HepG2 (cell line): ENCODE data around the gene NR3C2. TPM values are rescaled to one million over a fixed set of nuclear protein-coding genes. Genes with fewer than 3 reads are reported as not detected.

Experiments
- ATAC-seq: fragments of 200-7000 bp; cut with Tn5 transposase; 3 replicates; pipeline ENCODE4 v1.9.1; 2020; ENCODE audit warnings: mild to moderate bottlenecking, moderate library complexity
- BruUV-seq: library from RNA; stranded (reverse); fragments of 400-500 nt; replicated peaks from 2 replicates; lab custom pipeline; 2021; lab: Mats Ljungman, UMichigan
- CTCF ChIA-PET: fragments of 300-600 bp; formaldehyde crosslinking; extraction: SDS; loops from one replicate; lab custom pipeline; 2021; ENCODE audit warnings: low total read pairs, inconsistent platforms, low intra/inter-chr PET ratio; lab: Yijun Ruan, JAX
- POLR2A ChIA-PET: fragments of 350-600 bp; sonication (Branson Sonifier 250); formaldehyde crosslinking; loops from one replicate; lab custom pipeline; 2020; ENCODE audit warnings: antibody characterized with exemption, inconsistent platforms; lab: Yijun Ruan, JAX
- DNase-seq: peaks from one replicate; pipeline ENCODE4 v3.0.0-alpha.2; 2015; ENCODE audit warnings: low spot score
- FAIRE-seq: peaks from 3 replicates; lab custom pipeline; 2011; peaks lifted over from hg19 to GRCh38; lab: Jason Lieb, UNC
- H2AFZ ChIP-seq: one replicate; pipeline ENCODE4 v1.6.1; 2011; ENCODE audit warnings: low read length, inconsistent platforms
- H3K27ac ChIP-seq: fragments of 300-600 bp; 3 replicates; pipeline ENCODE4 v1.8.0; 2011; ENCODE audit warnings: mixed run types, mild to moderate bottlenecking, mixed read lengths, low read length, inconsistent platforms; ENCODE audit not compliant: insufficient read depth; ENCODE audit errors: extremely low read length
- H3K27me3 ChIP-seq, 2 experiments: fragments of 200-600 bp in 1 of 2; 2 replicates in 1 of 2; 3 replicates in 1 of 2; pipeline versions ENCODE4 v1.6.0 to v1.8.0; 2011; ENCODE audit warnings: low read length in 2 of 2, mild to moderate bottlenecking in 2 of 2, moderate library complexity in 2 of 2, inconsistent platforms in 1 of 2; ENCODE audit not compliant: insufficient read depth in 2 of 2, control insufficient read depth in 1 of 2
- H3K36me3 ChIP-seq, 2 experiments: fragments of 200-600 bp in 1 of 2; replicated peaks in 1 of 2; 2 replicates in 1 of 2; 3 replicates in 1 of 2; pipeline versions ENCODE4 v1.5.1 to v1.8.0; 2011; ENCODE audit warnings: low read length in 2 of 2, inconsistent platforms in 1 of 2; ENCODE audit not compliant: insufficient read depth in 2 of 2, control insufficient read depth in 1 of 2
- H3K4me1 ChIP-seq: 2 replicates; pipeline ENCODE4 v1.5.1; 2012; ENCODE audit warnings: low read length, inconsistent platforms; ENCODE audit not compliant: insufficient read depth
- H3K4me2 ChIP-seq: 2 replicates; pipeline ENCODE4 v1.6.0; 2011; ENCODE audit warnings: low read depth, low read length, inconsistent platforms
- H3K4me3 ChIP-seq, 3 experiments: fragments of 200-600 bp in 1 of 3; sonication (generic), shearing (Covaris generic) in 1 of 3; replicated peaks in 1 of 3; 2 replicates each; pipeline ENCODE4 v1.5.1; 2011 to 2016; ENCODE audit warnings: low read length in 3 of 3, inconsistent platforms in 2 of 3, low read depth in 2 of 3, mild to moderate bottlenecking in 2 of 3, control low read depth in 1 of 3, mixed read lengths in 1 of 3; ENCODE audit not compliant: insufficient read depth in 1 of 3
- H3K79me2 ChIP-seq: one replicate; pipeline ENCODE4 v1.6.1; 2011; ENCODE audit warnings: low read length, inconsistent platforms; ENCODE audit not compliant: insufficient read depth
- H3K9ac ChIP-seq: 2 replicates; pipeline ENCODE4 v1.6.0; 2011; ENCODE audit warnings: mild to moderate bottlenecking, low read depth, low read length, inconsistent platforms; ENCODE audit not compliant: insufficient read depth
- H3K9me3 ChIP-seq: 2 replicates; pipeline ENCODE4 v1.5.1; 2012; ENCODE audit warnings: mild to moderate bottlenecking, low read length
- H4K20me1 ChIP-seq: 2 replicates; pipeline ENCODE4 v1.6.0; 2011; ENCODE audit warnings: inconsistent platforms, mild to moderate bottlenecking, low read length, moderate library complexity; ENCODE audit not compliant: insufficient read depth
- CENPT ChIP-seq: sonication (generic); formaldehyde crosslinking; IDR thresholded peaks from 2 replicates; pipeline ENCODE4 v1.8.0; 2022; ENCODE audit warnings: low read depth, mild to moderate bottlenecking, moderate library complexity, missing genetic modification reagents
- ETV6 ChIP-seq: sonication (generic); formaldehyde crosslinking; conservative IDR thresholded peaks from 2 replicates; pipeline ENCODE4 v1.4.0; 2020; ENCODE audit warnings: missing genetic modification reagents
- NAIF1 ChIP-seq: sonication (generic); formaldehyde crosslinking; IDR thresholded peaks from 2 replicates; pipeline ENCODE4 v1.5.0; 2020; ENCODE audit warnings: mild to moderate bottlenecking, missing genetic modification reagents, borderline replicate concordance
- RFXAP ChIP-seq: sonication (generic); formaldehyde crosslinking; IDR thresholded peaks from 2 replicates; pipeline ENCODE4 v1.4.0; 2020; ENCODE audit warnings: missing genetic modification reagents, borderline replicate concordance
- TBX2 ChIP-seq: sonication (generic); formaldehyde crosslinking; IDR thresholded peaks from 2 replicates; pipeline ENCODE4 v1.5.0; 2020; ENCODE audit warnings: missing genetic modification reagents, mild to moderate bottlenecking, borderline replicate concordance
- TMF1 ChIP-seq: sonication (generic); formaldehyde crosslinking; IDR thresholded peaks from 2 replicates; pipeline ENCODE4 v1.8.1; 2022; ENCODE audit warnings: low read depth, missing genetic modification reagents
- ZFP37 ChIP-seq: sonication (generic); formaldehyde crosslinking; IDR thresholded peaks from 2 replicates; pipeline ENCODE4 v1.4.0; 2020; ENCODE audit warnings: missing genetic modification reagents, borderline replicate concordance
- ZNF10 ChIP-seq: sonication (generic); formaldehyde crosslinking; IDR thresholded peaks from 2 replicates; pipeline ENCODE4 v1.4.0; 2020; ENCODE audit warnings: mild to moderate bottlenecking, low read depth, missing genetic modification reagents, borderline replicate concordance
- ZNF121 ChIP-seq: sonication (generic); formaldehyde crosslinking; IDR thresholded peaks from 2 replicates; pipeline ENCODE4 v1.5.0; 2020; ENCODE audit warnings: mild to moderate bottlenecking, missing genetic modification reagents
- ZNF17 ChIP-seq: sonication (generic); formaldehyde crosslinking; IDR thresholded peaks from 2 replicates; pipeline ENCODE4 v1.5.0; 2020; ENCODE audit warnings: mild to moderate bottlenecking, missing genetic modification reagents
- ZNF644 ChIP-seq: IDR thresholded peaks from 2 replicates; pipeline ENCODE4 v1.6.1; 2016; ENCODE audit warnings: low read depth
- WGBS: methylation state at CpG from one replicate; pipeline ENCODE4 v1.1.6; 2017; ENCODE audit warnings: low lambda C conversion rate; 5-methylcytosine and 5-hydroxymethylcytosine counted together
- in situ Hi-C: cut with HindIII; loops from 2 replicates; pipeline ENCODE4 v1.10.0; 2017; ENCODE audit warnings: low pct_unique_long_range_greater_than_20kb; ENCODE audit not compliant: extremely low pct_ligation_motif_present
- intact Hi-C: fragments of 100-400 bp; cut with micrococcal nuclease; formaldehyde crosslinking; loops from one replicate; pipeline ENCODE4 v1.10.0; 2022; ENCODE audit not compliant: unreplicated experiment
- polyA plus RNA-seq, 8 experiments: library from polyadenylated mRNA; depleted of rRNA in 3 of 8; stranded (reverse) in 7 of 8; unstranded in 1 of 8; fragments of >200 nt; fragmentation: Illumina TruSeq in 4 of 8; extraction: Trizol in 4 of 8; gene quantifications; 2 replicates each; pipeline versions ENCODE4 v1.2.1 to v1.2.3, GENCODE V29; 2011 to 2016; ENCODE audit warnings: low read depth in 4 of 8, missing spikeins in 1 of 8, mixed read lengths in 1 of 8; ENCODE audit not compliant: insufficient read depth in 1 of 8
- total RNA-seq, 5 experiments: library from RNA; depleted of rRNA; stranded (reverse); fragments of >200 nt; fragmentation: Illumina TruSeq; extraction: Trizol; gene quantifications; 2 replicates each; pipeline ENCODE4 v1.2.3, GENCODE V29; 2016; ENCODE audit warnings: low read depth in 1 of 5
- TF ChIP-seq, protein P1 (sequence below): sonication (generic); formaldehyde crosslinking; IDR thresholded peaks from 2 replicates; pipeline ENCODE4 v1.4.0; 2020; ENCODE audit warnings: mild to moderate bottlenecking, low read depth, missing genetic modification reagents
- TF ChIP-seq, protein P2 (sequence below): sonication (generic); formaldehyde crosslinking; IDR thresholded peaks from 2 replicates; pipeline ENCODE4 v1.4.0; 2020; ENCODE audit warnings: missing genetic modification reagents
- TF ChIP-seq, protein P3 (sequence below): fragments of 450-650 bp; IDR thresholded peaks from 2 replicates; pipeline ENCODE4 v1.6.1; 2016
- TF ChIP-seq, protein P4 (sequence below): IDR thresholded peaks from 2 replicates; pipeline ENCODE4 v1.6.1; 2012; ENCODE audit warnings: inconsistent platforms

NR3C2 gene
- total and polyA plus RNA-seq, 2 of the 13 experiments (the other 11 are each of a cell fraction or from before 2014, with no cell fraction given), result 0.26 to 0.46 TPM

DNA sequence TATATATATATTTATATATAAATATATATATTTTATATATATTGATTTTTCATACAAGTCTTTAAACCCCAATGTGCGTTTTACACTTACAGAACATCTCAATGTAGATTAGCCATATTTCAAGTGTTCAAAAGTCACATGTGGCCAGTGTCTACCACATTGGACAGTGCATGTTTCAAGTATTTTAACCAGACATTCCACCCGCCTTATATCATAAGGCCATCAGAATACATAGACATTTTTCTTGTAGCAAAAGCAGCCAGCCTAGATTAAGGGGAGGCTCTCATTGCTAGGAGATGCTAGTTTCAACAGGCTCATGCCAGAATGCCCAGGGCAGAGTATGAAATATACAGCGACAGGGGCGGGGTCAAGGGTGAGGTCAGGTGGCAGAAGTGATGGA is 202.0 kb downstream of the NR3C2 start:
- BruUV-seq, result no TSS peak
- no peaks in the 10 kb centered on the region for H3K36me3 ChIP-seq
- DNase-seq (no peak), FAIRE-seq (no peak), ATAC-seq (no peak)
- H3K9ac ChIP-seq, result no peak overlapping the region
- intact Hi-C loops, result no loop called here
- in situ Hi-C loops, result no loop called here
- POLR2A ChIA-PET, result no interaction called here
- no peaks in the 10 kb centered on the region for H3K9me3 ChIP-seq
- H4K20me1 ChIP-seq, result no peaks in the 10 kb centered on the region
- H3K4me1 ChIP-seq, result no peaks in the 10 kb centered on the region
- no peak overlapping the region for H3K4me2 ChIP-seq
- TF ChIP-seq, protein P1, sequence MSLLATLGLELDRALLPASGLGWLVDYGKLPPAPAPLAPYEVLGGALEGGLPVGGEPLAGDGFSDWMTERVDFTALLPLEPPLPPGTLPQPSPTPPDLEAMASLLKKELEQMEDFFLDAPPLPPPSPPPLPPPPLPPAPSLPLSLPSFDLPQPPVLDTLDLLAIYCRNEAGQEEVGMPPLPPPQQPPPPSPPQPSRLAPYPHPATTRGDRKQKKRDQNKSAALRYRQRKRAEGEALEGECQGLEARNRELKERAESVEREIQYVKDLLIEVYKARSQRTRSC (CRISPR knock-in tag), result no peak
- TF ChIP-seq ZFP37 (CRISPR knock-in tag), result no peak
- no peak for TF ChIP-seq RFXAP
- TF ChIP-seq, protein P2, sequence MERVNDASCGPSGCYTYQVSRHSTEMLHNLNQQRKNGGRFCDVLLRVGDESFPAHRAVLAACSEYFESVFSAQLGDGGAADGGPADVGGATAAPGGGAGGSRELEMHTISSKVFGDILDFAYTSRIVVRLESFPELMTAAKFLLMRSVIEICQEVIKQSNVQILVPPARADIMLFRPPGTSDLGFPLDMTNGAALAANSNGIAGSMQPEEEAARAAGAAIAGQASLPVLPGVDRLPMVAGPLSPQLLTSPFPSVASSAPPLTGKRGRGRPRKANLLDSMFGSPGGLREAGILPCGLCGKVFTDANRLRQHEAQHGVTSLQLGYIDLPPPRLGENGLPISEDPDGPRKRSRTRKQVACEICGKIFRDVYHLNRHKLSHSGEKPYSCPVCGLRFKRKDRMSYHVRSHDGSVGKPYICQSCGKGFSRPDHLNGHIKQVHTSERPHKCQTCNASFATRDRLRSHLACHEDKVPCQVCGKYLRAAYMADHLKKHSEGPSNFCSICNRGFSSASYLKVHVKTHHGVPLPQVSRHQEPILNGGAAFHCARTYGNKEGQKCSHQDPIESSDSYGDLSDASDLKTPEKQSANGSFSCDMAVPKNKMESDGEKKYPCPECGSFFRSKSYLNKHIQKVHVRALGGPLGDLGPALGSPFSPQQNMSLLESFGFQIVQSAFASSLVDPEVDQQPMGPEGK (CRISPR knock-in tag), result no peak
- TF ChIP-seq ZNF121 (CRISPR knock-in tag), result no peak
- no peak for TF ChIP-seq ZNF644 (CRISPR knock-in tag)
- TF ChIP-seq ETV6 (CRISPR knock-in tag), result no peak
- TF ChIP-seq ZNF17 (CRISPR knock-in tag), result no peak
- no peak for TF ChIP-seq NAIF1 (CRISPR knock-in tag)
- TF ChIP-seq, protein P3, sequence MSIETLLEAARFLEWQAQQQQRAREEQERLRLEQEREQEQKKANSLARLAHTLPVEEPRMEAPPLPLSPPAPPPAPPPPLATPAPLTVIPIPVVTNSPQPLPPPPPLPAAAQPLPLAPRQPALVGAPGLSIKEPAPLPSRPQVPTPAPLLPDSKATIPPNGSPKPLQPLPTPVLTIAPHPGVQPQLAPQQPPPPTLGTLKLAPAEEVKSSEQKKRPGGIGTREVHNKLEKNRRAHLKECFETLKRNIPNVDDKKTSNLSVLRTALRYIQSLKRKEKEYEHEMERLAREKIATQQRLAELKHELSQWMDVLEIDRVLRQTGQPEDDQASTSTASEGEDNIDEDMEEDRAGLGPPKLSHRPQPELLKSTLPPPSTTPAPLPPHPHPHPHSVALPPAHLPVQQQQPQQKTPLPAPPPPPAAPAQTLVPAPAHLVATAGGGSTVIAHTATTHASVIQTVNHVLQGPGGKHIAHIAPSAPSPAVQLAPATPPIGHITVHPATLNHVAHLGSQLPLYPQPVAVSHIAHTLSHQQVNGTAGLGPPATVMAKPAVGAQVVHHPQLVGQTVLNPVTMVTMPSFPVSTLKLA, result no peak
- TF ChIP-seq TMF1 (CRISPR knock-in tag), result no peak
- TF ChIP-seq CENPT, result no peak
- no peak for TF ChIP-seq ZNF10 (CRISPR knock-in tag)
- TF ChIP-seq TBX2, result no peak
- TF ChIP-seq, protein P4, sequence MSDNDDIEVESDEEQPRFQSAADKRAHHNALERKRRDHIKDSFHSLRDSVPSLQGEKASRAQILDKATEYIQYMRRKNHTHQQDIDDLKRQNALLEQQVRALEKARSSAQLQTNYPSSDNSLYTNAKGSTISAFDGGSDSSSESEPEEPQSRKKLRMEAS, result no peak
- H3K27ac ChIP-seq, result no peak overlapping the region
- H2AFZ ChIP-seq, result no peak overlapping the region
- CTCF ChIA-PET, result no interaction called here
- no peak overlapping the region for H3K4me3 ChIP-seq
- no peaks in the 10 kb centered on the region for H3K27me3 ChIP-seq
- 43% methylated on average over 4 of the region's 4 CpGs for WGBS
- no peaks in the 10 kb centered on the region for H3K79me2 ChIP-seq
